PC-9 (cell line): Measurements from ENCODE around the gene GTF2A2. TPM values are rescaled to one million over a fixed set of nuclear protein-coding genes. Genes with fewer than 3 reads are reported as not detected.
"Not testable (repeated sequence)": the region's sequence is repeated elsewhere in the genome, so short reads cannot be mapped to it uniquely, and the experiment has no call there.

Source experiments
- BruUV-seq: library from RNA; stranded (reverse); fragments of 400-500 nt; replicated peaks from 2 replicates; lab custom pipeline; 2021; lab: Mats Ljungman, UMichigan
- CTCF ChIA-PET: fragments of 300-600 bp; sonication (Branson Sonifier 250); formaldehyde crosslinking; loops from one replicate; lab custom pipeline; 2022; ENCODE audit warnings: antibody characterized with exemption; lab: Charles Lee
- POLR2A ChIA-PET: fragments of 300-600 bp; sonication (Branson Sonifier 250); formaldehyde crosslinking; loops from one replicate; lab custom pipeline; 2022; ENCODE audit warnings: antibody characterized with exemption; ENCODE audit not compliant: unreplicated experiment; lab: Charles Lee
- DNase-seq, 2 experiments: peaks; one replicate each; pipeline versions ENCODE4 v3.0.0 to v3.0.0-alpha.2; 2015 to 2022; ENCODE audit warnings: mixed read lengths in 1 of 2
- H2AFZ ChIP-seq: fragments of 200-600 bp; sonication (generic); 2 replicates; pipeline ENCODE4 v1.8.1; 2017; ENCODE audit warnings: antibody characterized with exemption
- H3F3A ChIP-seq: fragments of 200-600 bp; sonication (generic); 2 replicates; pipeline ENCODE4 v1.8.1; 2017; ENCODE audit warnings: antibody characterized with exemption, mild to moderate bottlenecking, low read depth; ENCODE audit not compliant: insufficient read depth
- H3K27ac ChIP-seq: fragments of 200-600 bp; sonication (generic); 2 replicates; pipeline ENCODE4 v1.6.1; 2016; ENCODE audit warnings: mixed run types
- H3K27me3 ChIP-seq: fragments of 200-600 bp; sonication (generic); 2 replicates; pipeline ENCODE4 v1.6.1; 2016; ENCODE audit warnings: low read depth, mixed run types; ENCODE audit not compliant: insufficient read depth
- H3K36me3 ChIP-seq: fragments of 200-600 bp; sonication (generic); 2 replicates; pipeline ENCODE4 v1.6.1; 2016; ENCODE audit warnings: low read depth, mixed run types
- H3K4me1 ChIP-seq: fragments of 200-600 bp; sonication (generic); replicated peaks from 2 replicates; pipeline ENCODE4 v1.6.1; 2016; ENCODE audit warnings: mixed run types; ENCODE audit not compliant: insufficient read depth
- H3K4me2 ChIP-seq: fragments of 200-600 bp; sonication (generic); 2 replicates; pipeline ENCODE4 v1.6.1; 2017; ENCODE audit warnings: mixed run types
- H3K4me3 ChIP-seq: fragments of 200-600 bp; sonication (generic); 2 replicates; pipeline ENCODE4 v1.6.1; 2016; ENCODE audit warnings: mixed run types
- H3K79me2 ChIP-seq: fragments of 200-600 bp; sonication (generic); 2 replicates; pipeline ENCODE4 v1.6.1; 2017; ENCODE audit warnings: low read depth, mixed run types
- H3K9me2 ChIP-seq: fragments of 200-600 bp; sonication (generic); 2 replicates; pipeline ENCODE4 v1.8.1; 2017; ENCODE audit warnings: mild to moderate bottlenecking; ENCODE audit not compliant: insufficient read depth
- H3K9me3 ChIP-seq: fragments of 200-600 bp; sonication (generic); 2 replicates; pipeline ENCODE4 v1.8.1; 2016; ENCODE audit warnings: low read depth; ENCODE audit not compliant: insufficient read depth
- H4K20me1 ChIP-seq: fragments of 200-600 bp; sonication (generic); 2 replicates; pipeline ENCODE4 v1.8.1; 2017; ENCODE audit not compliant: insufficient read depth
- EZH2 ChIP-seq: fragments of 200-600 bp; sonication (generic); IDR thresholded peaks from 2 replicates; pipeline ENCODE4 v1.8.0; 2017; ENCODE audit warnings: antibody characterized with exemption, low read depth
- intact Hi-C: fragments of 100-400 bp; cut with micrococcal nuclease; formaldehyde crosslinking; loops from one replicate; pipeline ENCODE4 v1.10.0; 2022; ENCODE audit not compliant: unreplicated experiment
- total RNA-seq: library from RNA; stranded (reverse); gene quantifications from 2 replicates; pipeline ENCODE4 v1.2.3, GENCODE V29; 2021
- TF ChIP-seq, protein P1 (sequence below): fragments of 200-600 bp; sonication (generic); conservative IDR thresholded peaks from 2 replicates; pipeline ENCODE4 v1.6.1; 2017; ENCODE audit warnings: mixed run types, antibody characterized with exemption, mild to moderate bottlenecking, moderate library complexity

Gene GTF2A2
- total RNA-seq, 1 experiment from 2014 or later = 111 TPM

DNA sequence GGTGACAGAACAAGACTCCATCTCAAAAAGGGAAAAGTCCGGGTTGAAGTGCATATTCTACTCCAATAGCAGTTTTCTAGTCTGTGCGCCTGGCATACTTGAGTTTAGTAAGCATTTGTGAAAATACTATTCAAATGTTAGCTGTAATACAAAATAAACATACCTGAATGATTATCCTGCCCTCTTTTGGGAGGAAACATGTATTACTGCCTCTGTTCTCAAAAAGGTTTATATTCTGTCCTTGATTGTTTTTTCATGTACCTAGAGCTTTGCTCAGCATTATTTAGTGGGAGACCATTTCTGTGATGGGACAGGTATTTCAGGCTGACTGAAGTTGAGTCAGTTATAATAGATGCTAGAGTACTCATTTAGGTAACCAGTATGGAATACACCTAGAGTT, 19.8 kb downstream of the GTF2A2 start:
- POLR2A ChIA-PET = interaction anchor here (0.6 kb wide), 1 partner anchor 198 kb away, joined by 3 read pairs; no protein-coding TSS in a partner anchor
- H3K9me3 ChIP-seq, H3K27me3 ChIP-seq, H3K4me2 ChIP-seq, H3K79me2 ChIP-seq, H3K4me3 ChIP-seq, intact Hi-C loops, H3K9me2 ChIP-seq, H3K27ac ChIP-seq, H3F3A ChIP-seq, H4K20me1 ChIP-seq, H2AFZ ChIP-seq, H3K36me3 ChIP-seq, BruUV-seq, CTCF ChIA-PET, DNase-seq, H3K4me1 ChIP-seq: not testable (repeated sequence)
- TF ChIP-seq, protein P1, sequence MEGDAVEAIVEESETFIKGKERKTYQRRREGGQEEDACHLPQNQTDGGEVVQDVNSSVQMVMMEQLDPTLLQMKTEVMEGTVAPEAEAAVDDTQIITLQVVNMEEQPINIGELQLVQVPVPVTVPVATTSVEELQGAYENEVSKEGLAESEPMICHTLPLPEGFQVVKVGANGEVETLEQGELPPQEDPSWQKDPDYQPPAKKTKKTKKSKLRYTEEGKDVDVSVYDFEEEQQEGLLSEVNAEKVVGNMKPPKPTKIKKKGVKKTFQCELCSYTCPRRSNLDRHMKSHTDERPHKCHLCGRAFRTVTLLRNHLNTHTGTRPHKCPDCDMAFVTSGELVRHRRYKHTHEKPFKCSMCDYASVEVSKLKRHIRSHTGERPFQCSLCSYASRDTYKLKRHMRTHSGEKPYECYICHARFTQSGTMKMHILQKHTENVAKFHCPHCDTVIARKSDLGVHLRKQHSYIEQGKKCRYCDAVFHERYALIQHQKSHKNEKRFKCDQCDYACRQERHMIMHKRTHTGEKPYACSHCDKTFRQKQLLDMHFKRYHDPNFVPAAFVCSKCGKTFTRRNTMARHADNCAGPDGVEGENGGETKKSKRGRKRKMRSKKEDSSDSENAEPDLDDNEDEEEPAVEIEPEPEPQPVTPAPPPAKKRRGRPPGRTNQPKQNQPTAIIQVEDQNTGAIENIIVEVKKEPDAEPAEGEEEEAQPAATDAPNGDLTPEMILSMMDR = peak; percentile 40; the same call in 1 of the 2 replicates

DNA sequence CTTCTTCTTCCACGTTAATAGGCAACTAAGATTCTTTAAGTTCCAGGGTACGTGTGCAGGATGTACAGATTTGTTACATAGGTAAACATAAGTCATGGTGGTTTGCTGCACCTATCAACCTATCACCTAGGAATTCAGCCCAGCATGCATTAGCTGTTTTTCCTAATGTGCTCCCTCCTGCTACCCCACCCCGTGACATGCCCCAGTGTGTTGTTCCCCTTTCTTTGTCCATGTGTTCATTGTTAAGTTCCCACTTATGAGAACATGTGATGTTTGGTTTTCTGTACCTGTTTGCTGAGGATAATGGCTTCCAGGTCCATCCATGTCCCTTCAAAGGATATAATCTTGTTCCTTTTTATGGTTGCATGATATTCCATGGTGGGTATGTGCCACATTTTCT, 21.1 kb downstream of the GTF2A2 start:
- intact Hi-C loops = no loop called here
- no peak overlapping the region for H3K4me3 ChIP-seq
- no peaks in the 10 kb centered on the region for H3K27me3 ChIP-seq
- no peak overlapping the region for H2AFZ ChIP-seq
- no peaks in the 10 kb centered on the region for H3K79me2 ChIP-seq
- ChIA-PET POLR2A (interaction anchor here (0.7 kb wide), 1 partner anchor 103 kb away, joined by 4 read pairs; no protein-coding TSS in a partner anchor), CTCF (no interaction called here)
- BruUV-seq = TSS peak; percentile 10
- H3K36me3 ChIP-seq = no peaks in the 10 kb centered on the region; the same call in 1 of the 2 replicates
- H3K9me2 ChIP-seq = no peaks in the 10 kb centered on the region
- H3K9me3 ChIP-seq = no peaks in the 10 kb centered on the region
- H4K20me1 ChIP-seq = no peaks in the 10 kb centered on the region
- no peak for TF ChIP-seq EZH2
- TF ChIP-seq, protein P1 = no peak
- no peak for DNase-seq
- H3K4me2 ChIP-seq = no peak overlapping the region
- no peaks in the 10 kb centered on the region for H3F3A ChIP-seq
- no peak overlapping the region for H3K27ac ChIP-seq
- H3K4me1 ChIP-seq = no peaks in the 10 kb centered on the region

DNA sequence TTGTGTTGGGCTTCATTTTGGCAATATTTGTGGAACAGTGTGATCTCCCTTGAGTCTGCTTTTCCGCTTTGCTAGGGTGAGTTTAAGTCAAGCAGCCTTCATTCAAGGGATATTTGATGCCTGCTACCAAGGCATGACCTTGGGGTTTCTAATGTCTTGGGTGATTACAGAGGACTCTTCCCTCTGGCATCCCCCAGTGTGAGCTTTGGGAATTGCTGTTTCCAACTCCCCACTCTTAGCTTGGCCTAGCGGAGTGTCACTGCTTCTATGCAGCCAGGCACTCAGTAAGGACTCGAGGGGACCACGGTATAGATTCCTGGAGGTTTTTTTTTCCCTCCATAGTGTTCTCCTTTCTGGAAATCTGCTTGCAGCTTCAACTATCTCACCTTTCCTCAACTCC, 24.6 kb downstream of the GTF2A2 start:
- H3K4me3 ChIP-seq = no peak overlapping the region
- H3K4me1 ChIP-seq = no peaks in the 10 kb centered on the region
- H3K9me2 ChIP-seq = no peaks in the 10 kb centered on the region
- DNase-seq = no peak
- ChIA-PET CTCF (interaction anchor here (0.7 to 1.7 kb wide), 3 partner anchors 100 to 703 kb away, joined by 4 to 11 read pairs (median 8); no protein-coding TSS in a partner anchor), POLR2A (no interaction called here)
- no peaks in the 10 kb centered on the region for H3K9me3 ChIP-seq
- intact Hi-C loops = no loop called here
- H3K79me2 ChIP-seq = no peaks in the 10 kb centered on the region
- TF ChIP-seq, protein P1 = no peak; the same call in 1 of the 2 replicates
- no peak for TF ChIP-seq EZH2
- no peaks in the 10 kb centered on the region for H3K36me3 ChIP-seq
- no peaks in the 10 kb centered on the region for H3K27me3 ChIP-seq
- no peak overlapping the region for H3K4me2 ChIP-seq
- H3K27ac ChIP-seq = no peak overlapping the region
- no peaks in the 10 kb centered on the region for H4K20me1 ChIP-seq
- H3F3A ChIP-seq = no peaks in the 10 kb centered on the region
- BruUV-seq = no TSS peak
- no peak overlapping the region for H2AFZ ChIP-seq
